GM21786 (cell line): Measurements from ENCODE around the gene LSM14A.
"Not testable (repeated sequence)": the region's sequence is repeated elsewhere in the genome, so short reads cannot be mapped to it uniquely, and the experiment has no call there.

ENCODE experiments used
- ATAC-seq: cut with Tn5 transposase; IDR thresholded peaks from one replicate; pipeline ENCODE4 v1.9.1; 2021; ENCODE audit not compliant: unreplicated experiment

Gene LSM14A

DNA sequence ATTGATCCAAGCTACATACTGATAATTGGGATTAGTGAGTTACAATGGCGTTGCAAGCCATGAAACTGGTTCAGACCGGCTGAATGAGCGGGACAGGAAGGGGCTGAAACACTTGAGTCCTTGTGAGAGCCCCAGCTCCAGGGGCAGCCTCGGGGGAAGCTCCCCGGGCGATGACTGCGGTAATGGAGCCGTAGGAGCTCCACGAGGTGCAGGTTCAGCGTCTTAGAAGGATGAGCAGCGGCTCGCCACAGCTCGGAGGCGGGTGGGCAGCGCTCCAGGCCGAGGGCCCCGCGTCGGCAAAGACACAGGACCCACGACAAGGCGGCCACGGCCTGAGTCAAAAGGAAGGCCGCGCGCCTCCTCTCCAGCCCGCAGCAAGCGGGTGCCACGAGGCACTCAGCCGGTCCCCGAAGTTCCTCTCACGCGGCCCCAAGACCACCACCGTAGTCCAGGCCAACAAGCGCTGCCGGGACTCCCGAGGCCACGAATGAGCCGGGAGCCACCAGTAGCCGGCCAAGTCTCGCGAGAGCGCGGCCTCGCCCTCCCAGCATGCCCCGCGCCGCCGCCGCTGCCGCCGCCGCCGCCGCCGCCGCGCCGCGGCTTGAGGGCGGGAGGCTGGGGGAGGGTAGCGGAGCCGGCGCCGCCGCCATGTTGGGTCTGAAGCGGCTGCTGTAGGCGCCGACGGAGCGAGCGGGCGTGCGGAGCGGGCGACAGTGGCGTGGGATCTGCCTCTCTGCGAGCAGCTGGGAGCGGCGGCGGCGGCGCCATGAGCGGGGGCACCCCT is at the start of gene LSM14A:
LSM14A (plus strand) TSS at position 628 of the 784 bp plus-strand sequence; CDS start at position 767, 139 bp downstream.
- peak; percentile 62 for ATAC-seq

DNA sequence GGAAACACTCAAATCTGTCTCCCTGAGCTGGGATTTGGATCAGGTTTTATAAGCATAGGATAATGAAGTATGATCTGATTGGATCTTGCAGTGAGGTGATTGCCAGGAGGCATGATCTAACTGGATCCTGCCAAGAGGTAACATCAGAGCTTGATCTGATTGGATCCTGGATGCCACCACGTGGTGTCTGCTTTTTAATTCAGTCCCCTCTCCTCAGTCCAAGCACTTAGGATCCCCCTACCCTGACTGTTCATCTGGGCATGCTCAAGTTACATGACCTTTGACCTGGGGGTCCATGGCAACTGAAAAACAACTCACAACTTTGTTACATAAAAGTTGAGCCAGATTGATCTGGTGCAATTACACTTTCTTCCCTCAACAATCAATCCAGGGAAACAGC is 47.5 kb upstream of the LSM14A start:
- ATAC-seq, result no peak

DNA sequence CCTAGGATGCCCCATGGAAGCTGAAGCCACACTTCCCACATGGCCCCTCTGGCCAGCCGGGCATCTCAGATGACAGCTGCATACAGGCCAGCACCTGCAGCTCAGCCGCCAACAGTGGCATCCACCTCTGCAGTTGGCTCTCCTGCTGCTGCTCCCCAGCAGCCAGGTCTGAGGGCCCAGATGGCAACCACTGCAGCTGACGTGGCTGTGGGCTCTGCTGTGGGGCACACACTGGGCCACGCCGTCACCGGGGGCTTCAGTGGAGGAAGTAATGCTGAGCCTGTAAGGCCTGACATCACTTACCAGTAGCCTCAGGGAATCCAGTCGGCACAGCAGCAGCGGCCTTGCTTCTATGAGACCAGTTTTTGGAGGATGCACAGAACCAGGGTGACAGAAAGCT is 45.3 kb upstream of the LSM14A start:
- ATAC-seq, result no peak

DNA sequence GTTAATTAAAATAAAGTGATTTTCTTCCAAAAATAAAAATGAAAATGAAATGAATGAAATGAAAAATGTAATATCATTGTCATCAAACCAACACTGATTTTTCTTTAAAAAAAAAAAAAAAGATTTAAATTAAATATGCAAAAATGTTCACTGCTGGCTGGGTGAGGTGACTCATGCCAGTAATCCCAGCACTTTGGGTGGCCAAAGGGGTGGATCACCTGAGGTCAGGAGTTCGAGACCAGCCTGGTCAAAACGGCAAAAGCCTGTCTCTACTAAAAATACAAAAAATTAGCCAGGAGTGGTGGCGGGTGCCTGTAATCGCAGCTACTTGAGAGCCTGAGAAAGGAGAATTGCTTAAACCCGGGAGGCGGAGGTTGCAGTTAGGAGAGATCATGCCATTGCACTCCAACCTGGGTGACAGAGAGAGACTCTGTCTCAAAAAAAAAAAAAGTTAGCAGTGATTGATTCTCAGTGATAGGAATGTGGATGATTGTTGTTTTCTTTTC is 44.6 kb upstream of the LSM14A start:
- ATAC-seq, result no peak

DNA sequence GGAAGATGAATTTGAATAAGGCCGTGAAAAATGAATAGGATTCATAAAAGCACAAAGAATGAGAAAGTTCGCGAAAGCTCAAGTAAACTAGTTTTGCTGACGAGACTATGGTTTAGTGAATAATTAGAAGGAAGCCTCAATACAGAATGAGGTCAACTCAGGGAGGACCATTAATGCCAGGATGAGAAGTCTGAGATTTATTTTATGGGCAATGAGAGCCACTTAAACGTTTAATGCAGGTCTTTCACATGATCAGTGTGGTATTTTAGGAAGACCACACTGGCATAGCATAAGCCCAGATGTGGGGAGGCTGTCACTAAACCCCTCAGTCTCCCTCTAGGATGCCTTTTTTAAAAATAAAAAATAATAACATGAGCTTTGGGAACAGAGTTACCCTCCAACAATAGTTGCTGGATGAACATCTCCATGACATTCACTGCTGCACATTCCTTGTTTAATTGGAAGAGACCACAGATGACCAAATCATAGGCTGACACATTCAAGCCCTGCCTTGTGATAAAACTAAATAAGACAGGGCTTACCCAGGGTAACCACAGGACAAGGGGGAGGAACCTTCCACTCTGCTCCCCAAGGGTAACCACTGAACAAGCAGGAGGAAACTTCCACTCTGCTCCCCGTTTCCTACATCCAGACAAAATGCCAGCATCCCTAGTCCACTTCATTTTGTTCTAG is 43.6 kb upstream of the LSM14A start:
- no peak for ATAC-seq

DNA sequence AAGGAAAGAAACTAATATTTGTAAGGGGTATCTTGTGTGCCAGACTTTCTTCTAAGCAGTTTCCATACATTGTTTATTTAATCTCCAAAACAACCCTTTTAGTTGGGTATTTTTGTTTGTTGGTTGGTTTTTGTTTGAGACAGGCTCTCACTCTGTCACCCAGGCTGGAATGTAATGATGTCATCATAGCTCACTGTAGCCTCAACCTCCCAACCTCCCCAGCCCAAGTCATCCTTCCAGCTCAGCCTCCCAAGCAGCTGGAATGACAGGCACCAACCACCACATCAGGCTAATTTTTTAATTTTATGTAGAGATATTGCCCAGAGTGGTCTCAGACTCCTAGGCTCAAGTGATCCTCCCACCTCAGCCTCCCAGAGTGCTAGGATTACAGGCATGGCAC is 41.2 kb upstream of the LSM14A start:
- no peak for ATAC-seq

DNA sequence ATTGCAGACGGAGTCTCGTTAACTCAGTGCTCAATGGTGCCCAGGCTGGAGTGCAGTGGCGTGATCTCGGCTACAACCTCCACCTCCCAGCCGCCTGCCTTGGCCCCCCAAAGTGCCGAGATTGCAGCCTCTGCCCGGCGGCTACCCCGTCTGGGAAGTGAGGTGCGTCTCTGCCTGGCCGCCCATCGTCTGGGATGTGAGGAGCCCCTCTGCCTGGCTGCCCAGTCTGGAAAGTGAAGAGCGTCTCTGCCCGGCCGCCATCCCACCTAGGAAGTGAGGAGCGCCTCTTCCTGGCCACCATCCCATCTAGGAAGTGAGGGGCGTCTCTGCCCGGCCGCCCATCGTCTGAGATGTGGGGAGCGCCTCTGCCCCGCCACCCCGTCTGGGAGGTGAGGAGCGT is 40.2 kb upstream of the LSM14A start:
- ATAC-seq, result not testable (repeated sequence)

DNA sequence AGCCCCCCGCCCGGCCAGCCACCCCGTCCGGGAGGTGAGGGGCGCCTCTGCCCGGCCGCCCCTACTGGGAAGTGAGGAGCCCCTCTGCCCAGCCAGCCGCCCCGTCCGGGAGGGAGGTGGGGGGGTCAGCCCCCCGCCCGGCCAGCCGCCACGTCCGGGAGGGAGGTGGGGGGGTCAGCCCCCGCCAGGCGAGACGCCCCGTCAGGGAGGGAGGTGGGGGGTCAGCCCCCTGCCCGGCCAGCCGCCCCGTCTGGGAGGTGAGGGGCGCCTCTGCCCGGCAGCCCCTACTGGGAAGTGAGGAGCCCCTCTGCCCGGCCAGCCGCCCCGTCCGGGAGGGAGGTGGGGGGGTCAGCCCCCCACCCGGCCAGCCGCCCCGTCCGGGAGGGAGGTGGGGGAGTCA is 39.6 kb upstream of the LSM14A start:
- ATAC-seq, result not testable (repeated sequence)

DNA sequence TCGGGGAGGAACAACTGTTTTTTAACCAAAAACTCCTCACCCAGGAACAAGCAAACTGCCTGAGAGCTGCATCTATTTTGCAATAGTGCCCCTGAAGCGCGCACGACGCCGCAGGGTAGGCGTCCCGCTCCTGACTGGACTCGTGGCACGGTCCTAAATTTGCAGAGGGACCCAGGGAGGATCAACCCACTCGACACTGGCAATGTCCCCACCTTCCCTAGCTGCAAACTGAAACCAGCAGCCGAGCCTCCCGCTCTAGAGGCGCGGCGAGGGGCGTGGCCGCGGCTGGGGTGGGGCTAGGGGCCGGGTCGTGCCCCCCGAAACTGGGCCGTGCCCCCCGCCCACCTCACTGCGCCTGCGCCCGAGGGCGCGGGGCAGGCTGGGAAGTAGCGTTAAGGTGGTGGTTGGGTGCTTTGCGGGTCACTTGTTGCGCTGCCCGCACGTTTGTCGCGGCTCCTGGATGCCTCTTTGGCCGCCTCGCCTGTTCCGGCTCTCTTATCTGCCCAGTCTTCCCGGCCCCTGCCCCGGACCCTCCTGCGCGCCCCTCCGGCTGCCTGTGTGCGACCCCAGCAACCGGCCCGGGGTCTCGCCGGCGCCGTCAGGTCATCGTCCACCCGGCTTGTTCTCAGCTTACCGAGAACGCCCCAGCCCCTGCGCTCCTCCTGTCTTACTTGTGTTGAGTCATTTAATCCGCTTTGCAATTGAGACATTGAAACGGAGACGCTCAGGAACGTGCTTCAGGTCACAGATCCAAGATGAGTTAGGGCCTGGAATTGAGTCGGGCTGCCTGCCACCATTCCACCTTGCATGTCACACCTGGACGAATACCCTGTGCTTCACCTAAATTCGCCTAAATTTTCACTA is 37.9 kb upstream of the LSM14A start:
- peak; percentile 88 for ATAC-seq

DNA sequence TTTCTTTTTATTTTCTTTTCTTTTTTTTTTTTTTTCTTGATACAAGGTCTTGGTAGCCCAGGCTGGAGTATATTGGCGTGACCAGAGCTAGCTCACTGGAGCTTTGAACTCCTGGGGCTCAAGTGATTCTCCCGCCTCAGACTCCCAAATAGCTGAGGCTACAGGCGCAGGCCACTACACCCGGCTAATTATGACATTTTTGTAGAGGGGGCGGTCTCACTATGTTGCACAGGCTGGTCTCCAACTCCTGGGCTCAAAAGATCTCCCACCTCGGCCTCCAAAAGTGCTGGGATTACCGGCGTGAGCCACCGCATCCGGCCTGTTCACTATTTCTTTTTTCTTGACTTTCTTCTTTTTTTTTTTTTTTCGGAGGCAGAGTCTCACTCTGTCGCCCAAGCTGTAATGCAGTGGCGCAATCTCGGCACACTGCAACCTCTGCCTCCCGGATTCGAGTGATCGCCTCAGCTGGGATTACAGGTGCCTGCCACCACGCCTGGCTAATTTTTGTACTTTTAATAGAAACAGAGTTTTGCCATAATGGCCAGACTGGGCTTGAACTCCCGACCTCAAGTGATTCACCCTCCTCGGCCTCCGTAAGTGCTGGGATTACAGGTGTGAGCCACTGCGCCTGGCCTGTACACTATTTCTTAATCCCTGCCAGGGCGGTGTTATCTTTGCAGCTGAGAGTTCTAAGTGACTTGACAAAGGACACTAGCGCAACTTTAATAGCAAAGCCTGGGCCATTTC is 37.1 kb upstream of the LSM14A start:
- ATAC-seq, result no peak

DNA sequence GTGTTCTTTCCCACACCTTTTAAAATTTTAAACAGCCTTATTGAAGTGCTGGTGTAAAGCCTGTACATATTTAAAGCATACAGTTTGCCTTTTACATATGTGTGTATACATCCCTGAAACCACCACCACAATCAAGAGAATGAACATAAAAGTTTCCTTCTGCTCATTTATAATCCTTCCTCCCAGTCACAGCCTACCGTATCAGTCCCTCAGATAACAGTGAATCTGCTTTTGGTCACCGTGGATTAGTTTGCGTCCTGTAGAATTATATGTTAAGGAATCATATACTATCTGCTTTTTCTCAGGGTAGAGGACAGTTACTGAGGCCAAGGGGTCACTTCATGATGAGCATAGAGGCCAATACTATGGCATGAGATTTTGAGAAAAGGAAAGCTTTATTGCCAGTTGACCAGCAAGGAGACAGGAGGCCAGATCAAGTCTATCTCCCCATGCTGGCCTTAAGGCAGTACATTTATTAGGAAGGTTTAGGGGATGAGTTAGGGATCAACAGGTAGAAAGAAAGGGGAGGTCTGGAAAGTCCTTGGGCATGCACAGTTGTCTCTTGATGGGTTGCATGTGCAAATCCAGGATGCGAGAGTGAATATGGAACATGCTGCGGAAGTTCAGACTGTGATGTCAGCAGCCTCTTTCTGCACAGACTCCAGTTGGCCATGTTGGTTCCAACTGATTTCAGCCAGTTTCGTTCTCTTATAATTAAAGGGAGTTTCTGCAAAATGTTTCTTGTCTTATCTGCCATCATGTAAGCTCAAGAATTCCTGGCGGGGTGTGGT is 36.3 kb upstream of the LSM14A start:
- ATAC-seq, result no peak

DNA sequence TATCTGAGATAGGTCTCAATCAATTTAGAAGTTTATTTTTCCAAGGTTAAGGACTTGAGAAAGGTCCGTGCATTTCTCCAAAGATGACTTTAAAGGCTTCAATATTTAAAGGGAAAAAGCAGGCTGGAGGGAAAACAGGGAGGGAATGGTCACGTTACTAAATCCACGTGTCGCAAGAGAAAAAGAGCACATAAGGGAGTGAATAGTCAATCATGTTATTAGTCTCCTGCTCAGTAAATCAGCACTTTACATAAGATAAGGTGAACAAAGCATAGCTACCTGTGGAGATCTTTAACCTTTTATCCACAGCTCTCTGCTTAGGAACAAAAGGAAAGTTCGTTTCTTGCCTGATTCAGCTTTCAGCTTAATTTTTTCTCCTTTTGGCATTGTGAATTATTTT is 31.3 kb upstream of the LSM14A start:
- no peak for ATAC-seq

DNA sequence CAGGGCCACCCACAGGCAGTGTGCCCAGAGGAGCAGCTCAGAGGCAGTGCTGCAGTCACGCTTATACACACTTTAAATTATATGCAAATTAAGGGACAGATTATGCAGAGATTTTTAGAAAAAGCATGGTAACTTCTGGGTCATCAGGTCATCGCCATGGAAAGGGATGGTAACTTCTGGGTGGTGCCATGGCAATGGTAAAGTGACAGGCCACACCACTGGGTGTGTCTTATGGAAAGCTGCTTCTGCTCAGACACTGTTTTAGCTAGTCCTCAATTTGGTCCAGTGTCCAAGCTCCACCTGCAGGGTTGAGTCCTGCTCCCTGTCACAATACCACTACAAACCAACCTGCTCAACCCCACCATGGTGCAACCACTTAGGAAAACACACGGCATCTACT is 29.9 kb upstream of the LSM14A start:
- ATAC-seq, result no peak

DNA sequence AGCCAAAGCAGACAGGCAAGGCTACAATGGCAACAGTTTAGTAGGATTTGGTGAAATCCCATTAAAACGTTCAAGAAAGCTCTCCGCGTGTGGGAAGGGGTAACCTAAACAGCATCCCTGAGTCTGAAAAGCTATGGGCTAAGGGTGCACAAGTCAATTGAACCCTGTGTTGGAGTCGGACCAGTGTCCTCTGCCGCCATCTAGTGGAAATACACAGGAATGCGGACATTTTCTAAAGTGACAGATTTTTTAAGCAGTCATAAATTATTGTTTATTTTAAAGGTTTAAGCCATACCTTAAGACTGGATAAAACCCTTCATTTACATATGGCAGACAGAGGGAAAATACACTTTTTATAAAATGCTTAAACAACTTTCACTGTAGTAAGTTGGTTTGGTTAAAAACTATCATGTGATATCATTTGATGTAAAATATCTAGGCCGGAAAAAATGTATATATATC is 26.5 kb upstream of the LSM14A start:
- ATAC-seq, result no peak

DNA sequence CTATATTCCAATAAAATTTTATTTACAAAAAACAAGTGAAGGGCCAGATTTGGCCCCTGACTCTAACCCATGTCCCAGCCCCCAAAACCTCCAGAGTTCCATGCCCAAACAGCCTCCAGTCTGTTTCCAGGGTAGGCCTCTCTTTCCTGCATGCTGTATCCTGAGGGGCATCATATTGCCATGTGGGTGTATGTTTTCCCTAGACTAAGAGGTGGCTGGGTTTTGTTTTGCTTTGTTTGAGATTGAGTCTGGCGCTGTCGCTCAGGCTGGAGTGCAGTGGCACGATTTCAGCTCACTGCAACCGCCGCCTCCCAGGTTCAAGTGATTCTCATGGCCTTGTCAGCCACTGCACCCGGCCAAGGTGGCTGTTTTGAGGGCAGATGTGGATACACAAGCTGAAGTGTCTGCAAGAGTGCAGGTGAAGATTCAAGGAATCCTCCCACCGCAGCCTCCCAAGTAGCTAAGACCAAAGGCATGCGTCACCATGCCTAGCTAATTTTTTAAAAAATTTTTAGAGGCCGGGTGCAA is 23.6 kb upstream of the LSM14A start:
- ATAC-seq, result no peak

DNA sequence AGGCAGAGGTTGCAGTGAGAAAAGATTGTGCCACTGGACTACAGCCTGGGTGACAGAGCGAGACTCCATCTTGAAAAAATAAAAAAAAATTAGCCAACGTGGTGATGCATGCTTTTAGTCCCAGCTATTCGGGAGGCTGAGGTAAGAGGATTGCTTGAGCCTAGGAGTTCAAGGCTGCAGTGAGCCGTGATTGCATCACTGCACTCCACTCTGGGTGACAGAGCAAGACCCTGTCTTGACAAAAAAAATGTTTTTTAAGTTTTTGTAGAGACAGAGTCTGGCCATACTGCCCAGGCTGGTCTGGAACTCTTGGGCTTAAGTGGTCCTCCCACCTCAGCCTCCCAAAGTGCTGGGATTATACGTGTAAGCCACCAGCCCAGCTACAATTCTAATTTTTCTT is 22.4 kb upstream of the LSM14A start:
- ATAC-seq, result no peak

DNA sequence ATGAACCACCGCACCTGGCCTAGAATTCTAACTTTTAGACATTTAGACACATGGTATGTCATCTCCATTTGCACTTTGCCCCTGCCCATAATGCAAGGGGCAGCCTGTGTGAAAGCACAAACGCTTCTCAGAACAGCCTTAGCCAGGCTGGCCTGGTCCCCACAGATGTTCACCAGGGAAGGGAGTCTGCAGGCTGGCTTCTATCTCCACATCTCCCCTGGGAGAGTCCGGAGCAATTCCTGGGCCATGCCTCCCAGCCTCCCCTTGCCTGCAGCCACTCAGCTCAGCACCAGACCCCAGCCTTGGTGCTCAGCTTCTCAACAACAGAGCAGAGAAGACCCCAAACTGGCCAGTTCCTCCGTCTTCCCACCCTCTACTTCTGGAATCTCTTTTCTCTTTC is 21.7 kb upstream of the LSM14A start:
- ATAC-seq, result no peak

DNA sequence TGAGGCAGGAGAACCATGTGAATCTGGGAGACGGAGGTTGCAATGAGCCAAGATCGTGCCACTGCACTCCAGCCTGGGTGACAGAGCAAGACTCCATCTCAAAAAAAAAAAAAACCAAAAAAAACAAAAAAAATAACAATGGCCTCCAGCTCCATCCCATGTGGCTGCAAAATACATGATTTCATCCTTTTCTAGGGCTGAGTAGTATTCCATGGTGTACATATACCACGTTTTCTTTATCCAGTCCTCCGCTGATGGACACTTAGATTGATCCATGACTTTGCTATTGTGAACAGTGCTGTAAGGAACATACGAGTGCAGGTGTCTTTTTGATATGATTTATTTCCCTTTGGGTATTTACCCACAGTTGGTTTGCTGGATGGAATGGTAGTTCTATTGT is 20.9 kb upstream of the LSM14A start:
- ATAC-seq, result no peak

DNA sequence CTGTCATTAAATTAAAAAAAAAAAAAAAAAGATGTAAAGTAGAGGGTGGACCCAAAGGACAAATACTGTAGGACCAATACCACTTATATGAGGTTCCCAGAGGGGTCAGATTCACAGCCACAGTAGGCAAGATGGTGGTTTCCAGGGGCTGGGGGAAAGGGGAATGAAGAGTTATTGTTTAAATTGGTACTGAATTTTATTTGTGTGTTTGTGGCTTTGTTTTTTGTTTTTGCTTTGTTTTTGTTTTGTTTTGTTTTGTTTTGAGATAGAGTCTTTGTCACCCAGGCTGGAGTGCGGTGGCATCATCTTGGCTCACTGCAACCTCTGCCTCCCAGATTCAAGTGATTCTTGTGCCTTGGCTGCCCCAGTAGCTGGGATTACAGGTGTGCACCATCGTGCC is 17.9 kb upstream of the LSM14A start:
- no peak for ATAC-seq

DNA sequence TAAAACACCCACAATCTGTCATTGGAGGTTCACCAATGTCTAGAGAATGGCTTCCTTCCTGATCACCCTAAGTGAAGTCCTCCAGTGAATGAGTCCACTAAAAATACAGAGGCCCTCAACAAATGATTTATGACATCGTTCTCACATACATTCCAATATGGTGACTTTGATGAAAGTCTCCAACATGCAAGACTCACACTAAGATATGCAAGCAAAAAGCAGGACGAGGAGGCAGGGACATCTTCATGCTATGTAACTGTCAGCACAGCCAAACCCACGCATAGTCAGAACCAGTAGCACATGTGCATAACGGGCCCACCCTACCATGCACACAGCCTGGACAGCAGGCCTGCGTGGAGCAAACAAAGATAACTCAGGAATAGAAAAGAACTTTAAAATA is 16.6 kb upstream of the LSM14A start:
- ATAC-seq, result no peak
